NCI-H1694 (cell line): ENCODE measurements around the gene ESRRB.
"Not testable (repeated sequence)": the region's sequence is repeated elsewhere in the genome, so short reads cannot be mapped to it uniquely, and the experiment has no call there.

Source experiments
- DNase-seq: peaks from one replicate; lab custom pipeline; 2025; lab: John Stamatoyannopoulos, UW

The ESRRB gene

DNA sequence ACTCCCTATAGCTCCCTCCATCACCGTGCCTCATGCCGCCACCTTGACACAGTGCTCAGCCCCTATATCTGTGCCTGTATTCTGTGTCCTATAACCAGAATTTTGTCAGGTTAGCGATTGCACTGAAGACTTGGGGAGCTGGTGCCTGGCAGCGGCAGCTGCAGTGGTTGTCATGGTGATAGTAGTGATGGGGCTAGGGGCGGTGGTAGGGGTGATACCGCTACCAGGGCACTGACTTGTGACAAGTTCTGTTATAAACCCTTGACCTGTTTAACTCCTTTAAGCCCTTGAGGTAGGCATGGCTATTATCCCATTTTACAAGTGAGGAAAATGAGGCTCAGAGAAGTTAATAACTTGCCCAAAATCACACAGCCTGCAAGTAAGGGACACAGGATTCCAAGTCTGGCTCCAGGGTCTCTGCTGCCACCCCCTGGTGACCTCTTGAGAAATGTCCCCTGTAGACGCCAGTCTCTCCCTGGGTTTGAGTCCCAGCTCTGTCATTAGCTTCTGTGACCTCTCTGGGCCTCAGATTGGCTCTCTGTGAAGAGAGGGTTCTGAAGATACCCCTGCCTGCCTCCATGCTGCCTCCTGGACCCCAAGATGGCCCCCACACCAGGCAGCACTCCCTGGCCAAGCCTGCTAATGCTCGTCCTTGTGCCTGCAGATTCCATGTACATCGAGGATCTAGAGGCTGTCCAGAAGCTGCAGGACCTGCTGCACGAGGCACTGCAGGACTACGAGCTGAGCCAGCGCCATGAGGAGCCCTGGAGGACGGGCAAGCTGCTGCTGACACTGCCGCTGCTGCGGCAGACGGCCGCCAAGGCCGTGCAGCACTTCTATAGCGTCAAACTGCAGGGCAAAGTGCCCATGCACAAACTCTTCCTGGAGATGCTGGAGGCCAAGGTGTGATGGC lies 121.9 kb downstream of the ESRRB start:
- DNase-seq = peak; percentile 18

DNA sequence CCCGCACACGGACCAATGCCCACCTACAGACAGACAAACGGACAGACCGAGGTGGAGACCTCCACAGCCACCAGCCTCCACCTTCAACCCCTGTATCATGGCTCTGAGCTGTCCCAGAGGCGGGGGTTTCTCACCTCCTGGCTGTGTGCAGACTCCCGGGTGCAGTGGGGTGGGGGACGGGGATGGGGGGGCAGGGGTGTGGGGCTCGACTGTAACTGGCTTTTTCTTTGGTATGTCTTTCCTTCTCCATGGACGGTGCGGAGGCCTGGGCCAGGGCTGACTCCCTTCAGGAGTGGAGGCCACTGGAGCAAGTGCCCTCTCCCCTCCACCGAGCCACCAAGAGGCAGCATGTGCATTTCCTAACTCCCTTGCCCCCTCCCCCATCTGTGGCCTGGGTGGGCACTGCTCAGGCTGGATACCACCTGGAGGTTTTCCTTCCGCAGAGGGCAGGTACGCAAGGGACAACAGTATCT lies 122.6 kb downstream of the ESRRB start:
- no peak for DNase-seq

DNA sequence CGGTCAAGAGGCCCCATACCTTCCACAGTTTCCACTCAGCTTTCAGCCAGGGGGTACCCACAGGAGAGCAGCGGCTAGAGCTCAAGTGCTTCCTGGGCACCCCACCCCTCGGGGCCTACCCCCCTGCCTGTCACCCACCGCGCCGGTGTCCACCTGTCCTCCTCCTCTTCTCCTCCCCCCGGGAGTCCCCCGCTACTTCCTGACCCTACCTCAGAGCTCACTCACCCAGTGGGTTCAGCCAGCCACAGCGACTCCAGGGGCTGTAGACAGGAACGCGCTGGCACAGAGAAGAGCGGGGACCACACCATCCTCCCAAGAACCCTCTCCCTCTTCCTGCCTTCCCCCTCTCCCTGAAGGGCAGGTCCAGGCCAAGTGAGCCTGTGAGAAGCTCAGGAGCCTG lies 123.0 kb downstream of the ESRRB start:
- DNase-seq = no peak

DNA sequence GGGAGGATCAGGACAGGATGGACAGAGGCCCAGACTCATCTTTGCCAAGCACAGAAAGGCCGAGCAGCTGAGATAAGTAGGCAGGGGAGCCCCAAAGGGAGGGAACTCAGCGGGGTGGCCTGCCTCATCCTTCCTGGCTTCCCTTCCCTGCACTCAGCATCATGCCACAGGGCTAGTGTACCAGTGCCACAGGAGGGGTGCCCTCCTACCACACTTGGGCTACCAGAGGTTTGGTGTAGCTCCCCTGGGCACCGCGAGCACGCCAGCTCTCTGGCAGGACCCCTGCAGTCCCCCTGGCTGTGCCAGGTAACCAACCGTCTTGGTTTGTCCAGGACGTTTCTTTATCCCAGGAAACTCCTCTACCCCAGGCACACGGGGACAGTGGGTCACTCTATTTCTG lies 123.5 kb downstream of the ESRRB start:
- DNase-seq = no peak

DNA sequence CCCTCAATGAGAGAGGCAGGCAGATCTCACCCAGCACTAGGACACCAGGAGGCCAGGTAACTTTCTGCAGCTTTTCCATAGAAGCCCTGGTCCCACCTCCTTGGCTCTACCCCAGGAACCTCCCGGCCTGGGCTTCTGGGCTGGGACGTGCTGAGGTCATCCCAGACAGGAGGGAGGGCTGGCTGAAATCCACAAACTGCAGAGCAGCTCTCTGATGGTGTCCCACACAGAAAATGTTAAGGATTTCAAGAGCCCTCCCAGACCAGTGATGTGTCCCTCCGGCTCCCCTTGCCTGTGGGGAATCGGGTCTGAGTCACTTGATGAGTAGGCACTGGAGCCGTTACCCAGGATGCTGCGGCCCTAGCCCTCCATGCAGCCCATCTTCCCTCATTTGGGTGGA lies 124.1 kb downstream of the ESRRB start:
- DNase-seq = no peak

DNA sequence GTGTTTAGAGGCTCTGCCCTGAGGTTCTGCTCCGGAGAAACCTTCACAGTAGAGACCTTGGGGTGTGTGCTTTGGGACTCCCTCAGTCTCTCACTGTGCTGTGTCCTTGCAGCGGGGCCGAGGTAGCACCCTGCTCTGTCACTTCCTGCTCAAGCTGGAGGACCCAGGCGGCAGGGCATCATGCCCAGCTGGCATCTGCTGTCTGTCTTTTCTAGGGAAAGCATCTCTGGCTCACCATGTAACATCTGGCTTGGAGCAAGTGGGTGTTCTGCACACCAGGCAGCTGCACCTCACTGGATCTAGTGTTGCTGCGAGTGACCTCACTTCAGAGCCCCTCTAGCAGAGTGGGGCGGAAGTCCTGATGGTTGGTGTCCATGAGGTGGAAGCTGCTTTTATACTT lies 124.5 kb downstream of the ESRRB start:
- DNase-seq = peak; percentile 82

DNA sequence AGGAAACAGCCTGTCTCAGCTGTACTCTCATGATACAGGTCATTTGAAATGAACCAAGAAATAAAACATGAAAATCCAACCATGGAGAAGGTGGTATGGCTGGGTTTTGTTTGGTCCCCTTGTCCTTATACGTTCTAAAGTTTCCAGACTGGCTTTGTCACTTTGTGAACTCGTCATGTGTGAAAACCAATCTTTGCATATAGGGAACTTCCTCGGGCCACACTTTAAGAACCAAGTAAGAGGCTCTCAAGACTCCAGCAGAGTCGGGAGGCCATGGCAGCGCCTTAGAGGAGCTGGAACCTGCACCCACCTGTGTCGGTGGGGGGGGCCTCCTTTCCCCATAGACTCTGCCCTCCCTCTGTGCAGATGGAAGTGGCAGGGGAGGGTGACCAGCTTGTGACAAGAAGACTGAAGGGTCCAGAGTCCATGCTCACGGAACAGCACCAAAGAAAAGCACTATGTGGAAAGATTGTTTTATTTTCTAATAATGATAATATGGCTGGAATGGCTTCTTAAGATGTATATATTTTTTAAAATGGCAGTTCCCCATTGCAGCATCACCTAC lies 125.3 kb downstream of the ESRRB start:
- DNase-seq = no peak

DNA sequence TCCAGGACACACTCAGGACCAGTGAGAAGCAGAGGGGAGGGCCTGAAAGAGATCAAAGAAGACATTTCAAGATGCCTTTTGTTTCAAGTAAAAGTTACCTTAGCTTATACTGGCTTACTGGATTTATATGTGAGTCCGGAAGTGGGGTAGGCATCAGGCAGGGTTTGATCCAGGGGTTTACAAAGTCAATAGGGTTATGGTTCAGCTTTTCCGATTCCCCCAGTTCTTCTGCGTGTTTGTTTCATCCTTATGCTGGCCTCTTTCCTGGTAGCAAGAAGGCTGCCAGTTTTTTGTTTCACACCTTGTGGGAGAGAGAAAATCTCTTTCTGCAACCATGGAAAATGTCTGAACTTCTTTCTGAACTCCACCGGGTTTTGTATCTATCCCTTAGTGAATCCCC lies 126.3 kb downstream of the ESRRB start:
- no peak for DNase-seq

DNA sequence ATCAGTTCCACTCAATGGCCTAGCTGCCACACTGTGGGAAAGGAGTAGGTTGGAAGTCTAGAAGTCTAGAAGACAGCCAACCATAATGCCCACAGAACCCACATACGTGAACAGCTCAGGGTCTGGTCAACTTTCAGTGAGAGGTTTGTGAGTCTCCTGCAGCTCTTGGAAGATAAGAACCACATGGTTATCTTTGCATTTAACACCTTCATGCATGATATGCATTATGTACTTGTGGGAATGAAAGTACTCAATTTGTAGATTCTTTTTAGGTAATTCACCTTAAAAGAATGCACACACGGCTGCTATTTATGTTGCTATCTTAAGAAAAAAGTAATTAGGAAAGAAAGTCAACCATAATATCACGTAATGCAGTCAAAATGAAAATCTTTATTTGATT lies 126.7 kb downstream of the ESRRB start:
- DNase-seq = no peak

DNA sequence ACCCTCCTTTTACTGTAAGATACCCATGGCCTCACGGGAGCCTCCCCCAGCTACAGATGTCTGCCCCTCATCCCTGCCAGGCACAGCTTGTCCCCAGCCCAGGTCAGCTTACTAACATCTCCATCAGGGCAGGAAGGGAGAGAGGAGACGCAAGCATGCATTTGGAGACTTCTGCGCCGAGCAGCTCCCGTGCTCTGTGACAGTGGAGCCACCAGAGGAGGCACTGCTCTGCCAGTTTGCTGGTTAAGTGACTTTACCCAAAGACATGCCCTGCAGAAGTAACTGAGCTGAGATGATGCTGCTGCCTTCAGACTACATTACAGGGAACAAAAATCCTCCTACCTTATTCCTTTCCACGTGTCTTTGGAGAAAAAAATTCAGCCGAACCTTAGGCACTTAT lies 133.4 kb downstream of the ESRRB start:
- peak; percentile 31 for DNase-seq

DNA sequence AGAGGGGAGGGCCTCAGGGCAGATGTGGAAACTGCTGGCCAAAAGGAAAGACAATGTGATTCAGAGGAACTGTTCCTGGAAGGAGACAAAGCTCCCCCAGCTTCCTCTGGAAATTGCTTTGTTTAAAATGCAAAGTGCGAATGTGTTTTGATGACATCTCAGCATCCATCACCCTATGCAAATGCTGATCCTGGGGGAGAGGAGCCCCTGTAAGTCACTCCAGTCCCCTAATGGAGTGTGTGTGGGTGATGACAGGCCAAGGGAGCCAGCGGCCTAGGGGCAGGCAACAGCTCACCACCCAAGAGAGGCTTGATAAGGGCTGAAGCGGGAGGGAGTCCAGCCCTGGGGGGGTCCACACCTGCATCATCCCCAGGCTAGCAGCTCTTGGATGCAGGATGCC lies 134.2 kb downstream of the ESRRB start:
- no peak for DNase-seq

DNA sequence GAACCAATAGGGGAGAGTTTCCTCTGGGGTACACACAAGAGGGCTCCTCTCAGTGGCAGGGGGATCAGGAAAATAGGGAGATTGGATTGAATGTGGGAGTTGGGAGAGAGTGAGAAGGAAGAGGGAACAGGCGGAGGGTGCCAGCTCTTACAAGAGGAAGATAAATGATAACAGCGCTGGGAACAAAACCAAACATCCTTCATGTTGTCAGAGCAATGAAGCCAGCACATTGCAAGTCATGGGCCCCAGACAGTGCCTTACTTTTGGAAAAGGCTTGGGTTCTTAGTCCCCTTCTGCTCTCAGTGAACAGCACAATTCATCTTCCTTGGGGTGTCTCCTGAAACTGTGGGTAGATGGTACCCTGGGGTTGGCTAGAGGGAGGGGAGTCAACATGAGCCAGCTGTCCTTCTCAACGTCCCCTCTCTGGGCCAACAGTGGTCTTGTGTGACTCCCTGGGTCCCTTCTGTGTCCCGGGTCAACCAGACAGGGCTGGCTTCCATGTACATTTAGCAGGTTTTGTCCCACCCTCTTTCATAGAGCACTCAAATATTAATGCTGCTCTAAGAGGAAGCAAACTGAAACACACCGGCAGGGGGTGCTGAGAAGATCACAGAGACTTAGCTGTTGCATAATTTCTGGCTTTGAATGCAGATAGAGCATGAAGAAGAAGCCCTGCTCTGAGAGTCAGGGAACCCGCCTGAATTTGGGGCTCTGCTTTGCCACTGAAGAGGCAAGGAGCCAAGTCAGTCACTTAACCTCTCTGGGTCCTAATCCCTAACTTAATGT lies 138.5 kb downstream of the ESRRB start:
- DNase-seq = peak; percentile 45

DNA sequence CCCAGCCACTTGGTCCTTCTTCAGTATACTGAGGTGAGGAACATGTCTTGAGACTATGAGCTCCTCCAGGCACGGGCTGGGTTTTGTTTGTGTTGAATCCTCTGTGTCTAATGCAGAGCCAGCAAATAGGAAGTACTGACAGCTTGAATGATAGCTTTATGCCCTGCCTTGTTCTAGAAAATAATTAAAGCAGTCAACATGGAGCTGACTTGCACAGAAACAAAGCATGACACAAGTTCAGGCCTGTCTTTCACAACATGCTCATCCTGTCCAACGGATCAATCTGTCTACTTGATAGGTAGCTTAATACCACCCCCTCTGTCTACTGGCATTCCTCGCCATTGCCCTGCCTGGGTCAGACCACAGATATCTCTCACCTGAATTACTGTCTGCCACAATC lies 140.9 kb downstream of the ESRRB start:
- peak; percentile 82 for DNase-seq

DNA sequence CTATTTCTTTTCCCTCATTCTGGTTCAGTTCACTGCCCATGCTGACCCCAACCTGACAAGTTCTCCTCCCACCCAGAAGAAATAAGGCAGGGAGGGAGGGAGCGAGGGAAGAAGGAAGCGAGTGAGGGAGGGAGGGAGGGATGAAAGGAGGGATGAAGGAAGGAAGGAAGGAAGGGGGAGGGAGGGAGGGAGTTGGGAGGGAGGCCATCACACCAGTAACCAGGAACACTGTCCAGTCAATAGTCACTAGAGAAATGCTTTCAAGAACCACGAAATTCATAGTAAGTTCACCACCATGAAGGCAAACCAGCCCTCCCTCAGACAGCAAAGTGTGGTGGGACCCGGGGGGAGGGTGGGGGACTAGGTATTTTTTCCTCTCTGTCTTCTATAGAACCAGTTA lies 142.4 kb downstream of the ESRRB start:
- DNase-seq = no peak

DNA sequence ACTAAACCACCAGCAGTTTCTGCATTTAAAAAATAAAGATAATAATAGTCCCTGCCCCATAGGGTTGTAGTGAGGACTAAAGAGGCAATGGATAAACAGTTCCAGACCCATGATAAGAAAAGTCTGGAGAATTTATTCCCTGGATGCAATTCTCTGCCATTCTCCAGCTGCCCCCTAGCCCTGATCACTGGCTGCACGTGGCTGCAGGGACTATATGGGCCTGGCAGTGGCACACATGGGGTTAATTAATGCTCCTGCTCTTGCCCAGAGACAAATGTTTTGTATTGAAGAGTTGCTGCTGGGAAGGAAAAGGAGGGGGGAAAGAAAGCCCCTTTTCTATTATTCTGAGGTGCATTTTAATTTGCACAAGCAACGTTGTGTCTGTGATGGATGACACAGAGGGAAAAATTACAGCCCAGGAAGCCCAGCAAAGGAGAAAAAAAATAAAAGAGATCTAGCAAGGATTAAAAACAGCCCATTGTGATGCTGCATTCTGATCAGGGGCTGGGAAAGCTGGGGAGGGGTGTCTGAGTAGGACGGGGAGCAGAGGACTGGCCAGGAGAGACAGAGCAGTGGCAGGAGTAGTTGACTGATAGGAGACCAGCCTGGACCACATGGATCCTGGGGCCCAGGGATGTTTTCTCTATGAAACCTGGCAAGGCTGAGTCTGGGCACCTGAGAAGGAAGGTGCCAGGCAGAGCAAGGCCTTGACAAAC lies 149.3 kb downstream of the ESRRB start:
- DNase-seq = no peak

DNA sequence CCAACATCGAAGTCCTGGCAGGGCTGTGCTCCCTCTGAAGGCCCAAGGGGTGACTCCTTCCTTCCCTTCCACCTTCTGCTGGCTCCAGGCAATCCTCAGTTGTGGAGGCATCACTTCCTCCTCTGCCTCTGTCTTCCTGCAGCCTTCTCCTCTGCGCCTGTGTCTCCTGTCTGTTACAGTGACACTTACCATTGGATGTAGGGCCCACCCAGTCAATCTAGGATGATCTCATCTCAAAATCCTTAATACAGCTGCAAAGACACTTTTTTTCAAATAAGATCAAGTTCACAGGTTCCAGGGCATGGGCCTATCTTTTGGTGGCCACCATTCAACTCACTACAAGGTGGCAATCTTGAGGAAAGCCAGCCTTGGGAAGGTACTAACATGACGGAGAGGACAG lies 155.1 kb downstream of the ESRRB start:
- no peak for DNase-seq

DNA sequence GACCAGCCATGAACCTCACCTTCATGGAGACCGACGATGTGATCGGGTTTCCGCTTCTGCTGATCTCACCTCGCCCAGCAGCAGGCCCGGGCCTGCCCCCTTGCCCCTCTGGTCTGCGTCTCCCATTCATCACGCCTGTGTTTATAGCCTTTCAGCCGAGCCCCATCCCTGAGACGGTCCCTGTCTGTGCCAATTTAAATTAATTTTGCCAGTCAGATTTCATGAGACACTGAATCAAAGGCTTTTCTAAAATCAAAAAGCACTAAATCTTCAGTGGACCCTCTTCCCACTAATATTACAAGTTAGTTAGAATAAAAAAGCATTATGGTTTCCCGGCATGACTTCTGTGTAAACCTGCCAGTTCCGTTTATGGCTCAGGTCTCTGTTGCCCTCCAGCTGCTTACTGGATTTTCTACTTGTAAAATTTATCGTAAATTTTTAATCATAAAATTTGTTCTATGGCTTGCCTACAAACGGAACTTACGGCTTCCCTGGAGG lies 155.9 kb downstream of the ESRRB start:
- no peak for DNase-seq

DNA sequence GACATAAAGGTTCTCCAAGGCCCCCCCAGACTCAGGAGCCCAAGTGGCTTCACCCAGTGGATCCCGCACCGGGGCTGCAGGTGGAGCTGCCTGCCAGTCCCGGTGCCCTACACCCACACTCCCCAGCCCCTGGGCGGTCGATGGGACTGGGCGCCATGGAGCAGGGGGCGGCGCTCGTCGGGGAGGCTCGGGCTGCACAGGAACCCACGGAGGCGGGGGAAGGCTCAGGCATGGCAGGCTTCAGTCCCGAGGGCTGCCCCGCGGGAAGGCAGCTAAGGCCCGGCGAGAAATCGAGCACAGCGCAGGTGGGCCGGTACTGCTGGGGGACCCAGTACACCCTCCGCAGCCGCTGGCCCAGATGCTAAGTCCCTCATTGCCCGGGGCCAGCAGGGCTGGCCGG lies 160.7 kb downstream of the ESRRB start:
- not testable (repeated sequence) for DNase-seq

DNA sequence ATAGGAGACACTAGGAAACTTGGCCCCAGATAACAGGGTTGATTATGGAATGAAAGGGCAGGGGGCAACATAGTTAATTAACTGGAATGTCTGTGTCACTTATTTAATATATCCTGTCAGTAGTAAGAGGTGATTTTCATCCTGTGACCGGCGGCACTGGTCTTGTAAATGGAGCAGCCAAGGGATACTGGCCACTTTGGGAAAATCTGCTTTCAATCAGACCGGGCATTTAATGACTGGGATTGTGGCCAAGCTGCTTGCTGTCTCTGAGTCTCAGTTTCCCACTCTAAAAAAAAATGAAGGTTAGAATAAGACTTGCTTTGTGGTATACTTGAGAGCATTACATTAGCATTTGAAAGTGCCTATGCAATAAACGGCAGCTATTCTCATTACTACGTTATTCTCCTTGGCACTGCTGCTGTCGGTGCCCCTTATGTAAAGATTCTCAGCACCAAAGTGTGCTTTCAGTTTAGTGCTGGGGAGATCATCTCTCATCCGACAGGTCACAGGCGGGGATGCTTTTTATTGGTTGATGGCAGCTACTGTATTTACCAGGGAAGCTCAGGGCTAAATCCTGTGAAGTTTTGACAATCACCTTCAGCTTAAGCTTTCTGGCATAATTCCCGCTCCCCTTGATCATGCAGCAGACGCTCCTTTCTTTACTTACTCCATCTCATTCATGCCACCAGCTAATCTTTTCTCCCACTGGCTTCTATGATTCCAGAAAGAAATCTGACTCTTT lies 162.1 kb downstream of the ESRRB start:
- no peak for DNase-seq

DNA sequence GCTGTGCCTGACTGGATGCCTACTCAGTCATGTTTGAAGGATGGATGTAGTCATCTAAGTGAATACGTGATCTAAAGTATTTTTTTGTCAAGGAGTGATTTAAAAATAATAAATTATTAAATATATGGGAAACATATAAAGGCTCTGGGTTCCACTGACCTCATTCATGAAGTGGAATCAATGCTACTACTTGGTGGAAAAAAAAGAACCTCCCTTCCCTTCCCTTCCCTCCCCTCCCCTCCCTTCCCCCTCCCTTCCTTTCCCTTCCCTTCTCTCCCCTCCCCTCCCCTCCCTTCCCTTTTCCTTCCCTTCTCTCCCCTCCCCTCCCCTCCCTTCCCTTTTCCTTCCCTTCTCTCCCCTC lies 162.7 kb downstream of the ESRRB start:
- DNase-seq = no peak

DNA sequence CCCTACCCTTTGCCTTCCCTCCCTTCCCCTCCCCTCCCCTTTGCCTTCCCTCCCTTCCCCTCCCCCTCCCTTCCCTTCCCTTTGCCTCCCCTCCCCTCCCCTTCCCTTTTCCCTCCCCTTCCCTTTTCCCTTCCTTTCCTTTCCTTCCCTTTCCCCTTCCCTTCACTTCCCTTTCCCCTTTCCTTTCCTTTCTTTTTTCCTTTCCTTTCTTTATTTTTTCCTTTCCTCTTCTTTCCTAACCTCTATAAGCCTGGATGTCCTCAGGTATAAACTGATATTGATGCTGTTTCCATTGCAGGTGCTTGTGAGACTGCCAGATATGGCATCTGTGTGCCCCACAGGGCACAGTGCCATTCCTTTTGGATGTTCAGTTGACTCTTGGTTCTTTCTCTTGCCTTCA lies 163.2 kb downstream of the ESRRB start:
- DNase-seq = no peak
